GM18951 (cell line): Measurements from ENCODE around the gene LPCAT4.

Source experiments
- POLR2A ChIP-seq: IDR thresholded peaks from 4 replicates; pipeline ENCODE4 v1.6.1; 2011; ENCODE audit warnings: mild to moderate bottlenecking; ENCODE audit not compliant: insufficient read length, insufficient read depth; ENCODE audit errors: extremely low read depth
- in situ Hi-C: fragments of 300-500 bp; cut with MboI; formaldehyde crosslinking; loops from one replicate; pipeline ENCODE4 v1.12.0; 2022; ENCODE audit warnings: low sequenced_read_pairs, mixed read lengths, inconsistent platforms; ENCODE audit not compliant: unreplicated experiment

The LPCAT4 gene

DNA sequence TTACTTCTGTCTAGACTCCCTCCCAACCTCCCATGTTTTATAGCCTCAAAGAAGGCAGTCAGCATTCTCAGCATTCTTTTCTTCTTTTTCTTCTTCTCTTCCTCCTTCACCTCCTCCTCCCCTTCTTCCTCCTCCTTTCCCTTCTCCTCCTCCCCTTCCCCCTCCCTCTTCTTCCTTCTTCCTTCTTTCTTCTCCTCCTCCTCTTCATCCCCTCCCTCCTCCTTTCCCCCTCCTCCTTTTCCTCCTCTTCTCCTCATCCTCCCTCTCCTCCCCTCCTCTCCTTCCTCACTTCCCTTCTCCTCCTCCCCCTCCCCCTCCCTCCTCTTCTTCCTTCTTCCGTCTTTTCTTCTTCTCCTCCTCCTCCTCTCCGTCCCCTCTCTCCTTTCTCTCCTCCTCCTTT lies 3.6 kb upstream of the LPCAT4 start:
- TF ChIP-seq POLR2A, result no peak
- in situ Hi-C loops, result loop anchor here (25.0 kb wide), 1 partner anchor 258 kb away; the partner anchor contains the start of genes EMC7 and PGBD4

DNA sequence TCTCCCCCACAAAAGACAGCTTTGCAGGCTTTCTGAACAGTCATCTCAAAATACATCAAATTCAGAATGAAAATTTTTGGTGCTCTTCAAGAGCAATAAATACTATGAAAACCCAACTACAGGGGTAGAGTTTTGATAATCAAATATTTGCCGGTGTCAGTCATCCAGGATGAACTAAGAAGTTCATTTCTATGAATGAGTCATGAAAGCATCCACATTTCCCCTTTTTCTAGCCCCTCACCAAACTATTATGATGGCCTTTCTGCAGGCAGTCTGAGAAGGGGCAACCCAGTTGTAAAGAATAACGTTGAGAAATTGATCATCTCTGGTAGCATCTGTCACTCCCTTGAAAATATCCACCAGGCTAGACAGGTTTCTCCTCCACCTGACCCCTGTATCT lies 3.1 kb upstream of the LPCAT4 start:
- in situ Hi-C loops, result loop anchor here (25.0 kb wide), 1 partner anchor 258 kb away; the partner anchor contains the start of genes EMC7 and PGBD4
- no peak for TF ChIP-seq POLR2A

DNA sequence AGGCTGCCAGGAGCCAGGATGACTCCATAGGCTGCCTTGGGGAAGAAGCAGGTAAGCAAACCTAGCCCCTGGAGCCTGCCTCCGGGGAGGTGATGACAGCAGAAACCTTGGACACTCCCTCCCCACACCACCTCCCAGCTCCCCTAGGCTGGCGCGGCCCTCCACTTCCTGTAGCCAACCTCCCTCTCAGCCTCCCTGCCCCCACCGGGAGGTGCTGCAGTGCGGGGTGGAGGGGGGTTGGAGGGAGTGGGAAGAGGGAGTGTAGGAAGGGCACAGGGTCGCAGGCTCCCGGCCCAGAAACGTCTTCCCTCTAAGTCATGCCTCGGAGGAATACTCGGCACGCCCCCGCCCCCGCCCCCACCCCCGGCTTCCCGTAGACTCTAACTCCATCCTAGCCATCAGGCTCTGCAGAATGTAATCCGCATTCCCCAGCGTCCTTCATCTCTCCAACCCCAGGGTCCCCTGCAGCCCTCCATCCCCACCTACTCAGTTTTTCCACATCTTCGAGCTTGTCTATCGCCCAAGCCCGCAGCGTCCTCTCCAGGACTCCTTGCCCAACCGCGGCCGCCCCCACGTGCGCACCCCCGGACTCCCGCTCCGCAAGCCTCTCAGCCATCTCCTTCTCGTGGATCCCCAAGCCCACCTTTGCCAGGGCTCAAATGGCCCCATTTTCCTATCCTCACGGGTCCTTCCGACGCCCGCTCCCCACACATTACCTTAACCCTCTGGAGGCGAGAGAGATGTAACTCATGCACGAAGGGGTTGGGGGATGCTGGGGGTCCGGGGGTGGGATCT lies 528 bp downstream of the LPCAT4 start:
- in situ Hi-C loops, result loop anchor here (25.0 kb wide), 1 partner anchor 254 kb away; the partner anchor contains the start of genes EMC7 and PGBD4
- peak; percentile 33 for TF ChIP-seq POLR2A

DNA sequence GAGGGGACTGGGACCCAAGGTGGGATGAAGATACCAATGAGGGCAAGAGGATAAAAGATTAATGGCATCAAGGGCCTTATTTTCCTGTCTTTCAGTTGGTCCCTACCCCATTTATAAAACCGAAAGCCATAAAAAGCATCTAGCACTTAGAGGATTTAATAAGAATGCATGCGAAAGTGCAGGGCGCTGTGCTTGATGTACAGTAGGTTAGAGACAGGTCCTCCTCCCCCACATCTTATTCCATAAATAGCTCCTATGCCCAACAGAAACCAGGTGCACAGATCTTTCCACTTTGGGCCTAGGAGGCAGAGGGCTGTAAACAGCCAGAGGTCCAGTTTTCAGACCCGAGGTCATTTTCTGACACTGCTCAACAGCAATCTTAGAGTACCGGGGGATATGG lies 1.2 kb downstream of the LPCAT4 start:
- TF ChIP-seq POLR2A, result no peak
- in situ Hi-C loops, result loop anchor here (25.0 kb wide), 1 partner anchor 254 kb away; the partner anchor contains the start of genes EMC7 and PGBD4

DNA sequence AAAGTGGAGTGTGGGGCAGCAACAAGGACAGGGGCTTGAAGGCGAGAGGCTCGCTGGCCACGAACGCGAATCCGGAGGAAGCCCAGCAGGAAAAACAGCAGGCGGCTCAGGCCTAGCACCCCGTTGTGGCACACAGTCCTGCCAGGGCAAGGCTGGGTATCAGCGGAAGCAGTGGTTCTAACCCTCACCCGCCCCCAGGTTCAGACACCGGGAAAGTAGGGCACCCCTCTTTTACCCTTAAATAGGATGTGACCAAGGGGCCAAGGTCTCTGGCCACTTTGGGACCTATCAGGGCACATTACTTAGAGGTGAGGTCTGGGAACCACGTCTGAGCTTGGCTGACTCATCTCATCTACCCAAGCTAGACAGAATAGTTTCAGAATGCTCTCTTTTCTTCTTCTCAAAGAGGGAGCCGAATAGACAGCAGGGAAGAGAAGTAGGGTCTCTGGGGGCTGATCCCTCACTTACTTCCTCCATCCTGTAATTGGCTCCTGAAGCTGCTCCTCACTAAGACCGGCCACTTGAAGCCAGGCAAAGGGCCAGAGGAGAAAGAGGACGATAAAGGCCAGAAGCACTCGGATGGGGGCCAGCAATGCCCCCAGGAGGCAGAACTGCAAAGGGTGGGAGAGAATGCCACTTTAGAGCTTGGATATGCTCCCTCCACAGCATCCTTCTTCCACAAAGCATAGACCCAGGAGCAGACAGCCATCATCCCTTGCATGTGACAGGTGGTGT lies 1.7 kb downstream of the LPCAT4 start:
- no peak for TF ChIP-seq POLR2A
- in situ Hi-C loops, result loop anchor here (25.0 kb wide), 1 partner anchor 253 kb away; the partner anchor contains the start of genes EMC7 and PGBD4

DNA sequence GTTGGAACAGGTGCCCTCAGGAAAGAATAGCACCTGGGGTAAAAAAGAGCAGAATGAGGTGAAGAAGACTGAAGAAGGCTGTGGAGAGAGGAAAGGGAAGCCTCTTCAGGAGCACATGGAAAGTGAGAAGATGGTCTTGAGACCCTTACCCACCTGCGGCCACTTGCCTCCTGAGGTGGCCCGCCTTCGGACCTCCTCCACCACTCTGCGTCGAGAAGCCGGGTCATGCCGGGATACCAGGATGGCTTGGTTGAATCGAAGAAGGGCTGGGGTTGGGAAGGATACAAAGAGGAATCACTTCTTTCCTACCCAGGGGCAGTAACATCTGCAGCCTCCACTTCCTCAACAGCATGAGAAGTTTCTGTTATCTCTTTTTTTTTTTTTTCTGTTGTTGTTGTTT lies 3.0 kb downstream of the LPCAT4 start:
- in situ Hi-C loops, result loop anchor here (25.0 kb wide), 1 partner anchor 252 kb away; the partner anchor contains the start of genes EMC7 and PGBD4
- TF ChIP-seq POLR2A, result no peak

DNA sequence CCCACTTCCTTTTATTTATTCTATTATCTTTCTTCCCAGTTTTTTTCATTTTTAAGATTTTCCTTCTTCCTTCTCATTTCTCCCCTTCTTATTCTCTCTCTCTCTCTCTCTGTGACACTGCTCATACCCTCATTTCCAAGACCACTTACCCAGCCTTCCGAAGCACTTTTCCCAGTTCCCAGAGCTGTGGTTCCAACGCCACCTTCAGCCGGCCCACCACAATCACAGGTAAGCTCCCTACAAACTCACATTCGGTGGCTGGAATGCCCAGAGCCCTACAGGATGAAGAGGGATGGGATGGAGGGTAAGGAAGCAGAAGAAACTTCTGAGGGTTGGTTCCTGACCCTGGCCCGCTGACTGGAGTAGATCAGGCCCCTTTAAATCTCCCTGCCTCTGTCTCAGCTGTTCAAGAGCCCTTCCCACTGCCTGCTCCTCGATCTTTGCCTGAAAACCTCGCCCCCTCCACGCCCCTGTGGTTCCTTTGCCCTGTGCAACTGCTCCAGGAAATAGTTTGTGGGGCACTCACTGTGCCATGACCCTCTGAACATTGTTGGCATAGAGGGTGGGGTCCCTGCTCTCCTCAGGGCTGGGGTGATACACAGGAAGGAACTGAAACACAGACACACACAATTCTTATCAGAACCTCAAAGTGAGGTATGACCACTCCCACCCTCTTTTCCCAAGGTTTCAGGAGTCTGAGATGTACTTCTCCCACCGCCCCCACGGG lies 4.8 kb downstream of the LPCAT4 start:
- in situ Hi-C loops, result loop anchor here (25.0 kb wide), 1 partner anchor 250 kb away; the partner anchor contains the start of genes EMC7 and PGBD4

DNA sequence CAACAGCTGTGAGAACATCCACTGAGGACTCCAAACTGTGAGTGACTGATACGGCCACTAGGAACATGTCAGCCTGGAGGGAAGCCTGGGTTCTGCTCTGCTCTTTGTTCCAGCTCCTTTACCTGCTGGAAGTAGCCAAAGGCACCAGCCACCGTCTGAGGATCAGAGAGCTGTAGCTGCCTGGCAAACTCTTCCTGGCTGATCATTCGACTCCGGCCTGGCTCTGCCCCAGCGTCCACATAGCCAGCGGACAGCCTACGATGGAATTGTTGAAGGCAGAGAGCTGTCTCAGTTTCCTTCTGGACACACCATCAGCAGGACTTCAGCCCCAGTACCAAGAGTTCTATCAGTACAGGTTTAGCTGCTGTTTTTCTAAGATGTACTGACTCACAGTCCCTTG lies 5.7 kb downstream of the LPCAT4 start:
- in situ Hi-C loops, result loop anchor here (25.0 kb wide), 1 partner anchor 249 kb away; the partner anchor contains the start of genes EMC7 and PGBD4
- no peak for TF ChIP-seq POLR2A

More for the DNA sequence above, 4.8 kb downstream of the LPCAT4 start:
- no peak for TF ChIP-seq POLR2A

DNA sequence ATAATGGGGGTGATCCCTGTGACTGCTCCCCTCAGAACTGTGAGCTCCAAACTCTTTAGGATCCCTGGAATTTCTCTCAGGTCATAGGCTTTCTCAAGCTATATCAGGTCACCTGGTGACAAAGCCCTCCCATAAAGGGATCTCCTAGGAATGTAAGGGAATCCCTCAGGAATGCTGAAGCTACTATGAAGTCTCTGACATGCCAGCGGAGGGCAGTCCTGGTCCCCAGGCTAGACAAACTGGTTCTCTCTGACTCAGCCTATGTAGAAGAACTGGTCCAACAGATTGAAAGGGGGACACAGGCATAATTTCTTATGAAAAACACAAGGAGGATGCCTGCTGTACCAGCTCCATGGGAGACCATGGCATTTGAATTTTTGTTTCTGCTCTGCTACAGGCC lies 6.7 kb downstream of the LPCAT4 start:
- in situ Hi-C loops, result loop anchor here (25.0 kb wide), 1 partner anchor 248 kb away; the partner anchor contains the start of genes EMC7 and PGBD4
- no peak for TF ChIP-seq POLR2A

DNA sequence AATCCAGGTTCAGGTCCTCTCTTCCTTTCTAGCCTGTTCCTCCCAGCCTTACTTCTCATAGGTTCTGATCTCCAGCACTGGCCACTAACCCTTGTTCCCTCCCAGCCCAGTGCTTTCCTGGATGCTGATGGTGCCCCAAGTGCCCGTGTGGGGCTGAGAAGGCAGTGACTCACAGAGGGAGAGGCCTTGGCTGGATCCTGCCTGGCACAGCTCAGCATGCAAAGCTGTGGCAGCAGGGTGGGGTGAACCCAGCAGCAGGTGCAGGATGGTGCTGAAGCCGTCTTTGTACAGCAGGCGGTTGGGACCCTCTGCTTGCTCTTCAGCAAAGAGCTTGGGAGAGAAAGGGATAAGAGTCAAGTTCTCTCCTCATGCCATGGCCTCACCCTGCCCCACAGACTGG lies 7.6 kb downstream of the LPCAT4 start:
- in situ Hi-C loops, result loop anchor here (25.0 kb wide), 1 partner anchor 247 kb away; the partner anchor contains the start of genes EMC7 and PGBD4

DNA sequence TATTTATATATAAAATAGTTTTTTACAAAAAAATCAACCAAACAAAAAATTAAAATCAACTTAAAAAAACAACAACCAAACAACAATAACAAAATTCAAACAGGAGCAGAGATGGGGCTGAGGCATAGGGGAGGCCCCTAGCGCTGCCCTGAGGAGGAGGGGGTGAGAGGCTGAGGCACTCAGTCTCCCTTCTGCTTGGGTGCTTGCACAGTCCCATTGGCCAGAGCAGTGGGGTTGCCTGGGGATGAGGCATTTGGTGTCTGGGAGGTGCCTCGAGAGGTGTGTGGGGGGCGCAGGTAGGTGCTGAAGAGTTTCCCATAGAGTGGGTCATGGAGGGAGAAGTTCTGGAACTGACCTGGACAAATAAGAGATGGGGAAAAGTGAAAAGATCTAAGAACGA lies 8.0 kb downstream of the LPCAT4 start:
- no peak for TF ChIP-seq POLR2A
- in situ Hi-C loops, result loop anchor here (25.0 kb wide), 1 partner anchor 247 kb away; the partner anchor contains the start of genes EMC7 and PGBD4

More for the DNA sequence above, 7.6 kb downstream of the LPCAT4 start:
- TF ChIP-seq POLR2A, result no peak

DNA sequence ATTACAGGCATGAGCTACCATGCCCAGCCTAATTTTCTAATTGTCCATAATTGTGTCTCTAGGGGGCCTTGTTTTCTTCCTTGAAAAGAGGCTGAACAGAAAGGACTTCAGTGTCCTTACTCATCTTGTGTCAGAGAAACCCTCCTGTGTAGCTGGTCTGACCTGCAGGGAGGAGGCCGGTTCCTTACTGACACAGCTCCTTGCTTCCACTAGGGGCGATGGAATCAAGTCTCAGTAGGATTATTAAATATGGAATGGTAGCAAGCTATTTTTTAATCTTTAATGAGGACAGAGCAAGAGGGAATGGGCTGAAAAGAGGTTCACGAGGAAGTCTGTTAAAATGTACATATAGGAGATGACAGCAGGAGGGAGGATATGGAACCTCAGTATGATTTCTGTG lies 8.6 kb downstream of the LPCAT4 start:
- no peak for TF ChIP-seq POLR2A
- in situ Hi-C loops, result loop anchor here (25.0 kb wide), 1 partner anchor 246 kb away; the partner anchor contains the start of genes EMC7 and PGBD4
